ENCODE results near the gene NRN1L. TPM values are rescaled to one million over a fixed set of nuclear protein-coding genes. Genes with fewer than 3 reads are reported as not detected.

Gene NRN1L
- total RNA-seq, 2 donors from 2014 or later: 0.60 to 1.9 TPM

DNA sequence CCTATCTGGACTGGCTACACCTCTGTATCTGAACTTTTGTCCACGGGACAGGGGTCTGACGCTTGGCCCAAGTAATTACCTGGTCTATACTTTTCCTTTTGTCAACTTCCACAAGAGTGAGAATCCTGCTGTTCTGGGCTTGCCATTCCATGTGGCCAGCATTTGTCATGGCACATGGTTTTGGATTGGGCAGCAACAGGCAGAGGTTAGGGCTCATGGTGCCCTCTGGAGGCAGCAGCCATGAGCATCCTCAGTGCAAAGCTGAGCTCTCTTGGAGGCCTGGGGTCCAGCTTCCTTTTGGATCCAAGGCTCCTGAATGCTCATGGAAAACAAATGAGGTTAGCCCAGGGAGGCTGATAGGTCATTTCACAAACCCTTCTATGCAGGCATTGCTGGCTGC lies 19.4 kb upstream of the NRN1L start:
- no peak for DNase-seq
- peaks cover 6% of the 10 kb centered on the region for H3K4me1 Mint-ChIP-seq (ENCODE audit: low read depth)
- H3K27ac Mint-ChIP-seq: no peak overlapping the region
- H3K9me3 Mint-ChIP-seq: no peaks in the 10 kb centered on the region
- H3K4me3 Mint-ChIP-seq: no peak overlapping the region
- peaks cover 0 to 8% of the 10 kb centered on the region in 2 donors for H3K36me3 Mint-ChIP-seq (ENCODE audit: insufficient read depth in 2 of 2)
- no peak for ATAC-seq (replicated peaks in 1 of 2)
- H3K27me3 Mint-ChIP-seq (ENCODE audit: low read depth): no peaks in the 10 kb centered on the region

DNA sequence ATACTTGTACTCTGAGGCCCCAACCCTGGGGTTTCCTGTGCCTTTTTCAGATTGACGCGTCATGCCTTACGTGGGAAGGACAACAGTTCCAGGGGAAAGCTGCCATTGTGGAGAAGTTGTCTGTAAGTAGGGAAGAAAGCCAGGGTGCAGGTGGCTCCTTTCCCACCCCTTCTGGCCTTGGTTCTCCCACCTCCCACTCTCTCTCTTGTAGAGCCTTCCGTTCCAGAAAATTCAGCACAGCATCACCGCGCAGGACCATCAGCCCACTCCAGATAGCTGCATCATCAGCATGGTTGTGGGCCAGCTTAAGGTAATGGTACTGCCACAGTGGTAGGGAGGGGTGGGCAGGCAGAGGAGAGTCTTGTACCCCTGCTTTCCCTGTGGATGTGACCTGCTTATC lies 16.4 kb upstream of the NRN1L start:
- Mint-ChIP-seq H3K36me3 (ENCODE audit: insufficient read depth in 2 of 2) (peaks cover 0 to 13% of the 10 kb centered on the region in 2 donors), H3K27me3 (ENCODE audit: low read depth) (no peaks in the 10 kb centered on the region), H3K27ac (no peak overlapping the region), H3K4me3 (no peak overlapping the region), H3K9me3 (no peaks in the 10 kb centered on the region), H3K4me1 (ENCODE audit: low read depth) (peaks cover 7% of the 10 kb centered on the region)
- ATAC-seq (replicated peaks in 1 of 2) (no peak), DNase-seq (no peak)

- Mint-ChIP-seq H3K27ac (peak overlapping the region; percentile 54), H3K4me3 (no peak overlapping the region), H3K9me3 (no peaks in the 10 kb centered on the region), H3K27me3 (ENCODE audit: low read depth) (no peaks in the 10 kb centered on the region), H3K4me1 (ENCODE audit: low read depth) (peaks cover 19% of the 10 kb centered on the region), H3K36me3 (ENCODE audit: insufficient read depth in 2 of 2) (peaks cover 2 to 15% of the 10 kb centered on the region in 2 donors)
- no peak for ATAC-seq (replicated peaks in 1 of 2)
- DNase-seq: no peak
Measured at GRCh38 chr16:67869653-67870052, 15.0 kb upstream of the NRN1L start.

GRCh38 chr16:67871256-67871655 lies 13.4 kb upstream of the NRN1L start:
- Mint-ChIP-seq H3K36me3 (ENCODE audit: insufficient read depth in 2 of 2) (peaks cover 2 to 18% of the 10 kb centered on the region in 2 donors), H3K9me3 (no peaks in the 10 kb centered on the region), H3K4me3 (no peak overlapping the region), H3K27ac (peak overlapping the region; percentile 35), H3K27me3 (ENCODE audit: low read depth) (no peaks in the 10 kb centered on the region), H3K4me1 (ENCODE audit: low read depth) (peaks cover 32% of the 10 kb centered on the region)
- DNase-seq (no peak), ATAC-seq (replicated peaks in 1 of 2) (no peak)

GRCh38 chr16:67872131-67872630 lies 12.5 kb upstream of the NRN1L start:
- ATAC-seq (replicated peaks in 1 of 2): no peak
- H3K36me3 Mint-ChIP-seq (ENCODE audit: insufficient read depth in 2 of 2): peaks cover 2 to 15% of the 10 kb centered on the region in 2 donors

GRCh38 chr16:67872631-67873434 lies 11.9 kb upstream of the NRN1L start, which contains the start of gene EDC4:
EDC4 (plus strand) TSS chr16:67873052; CDS start chr16:67873262, 210 bp downstream.
- H3K4me3 Mint-ChIP-seq: peak within 1 kb of the TSS; percentile 92 to 93
- H3K27ac Mint-ChIP-seq: peak within 1 kb of the TSS; percentile 80
- no peaks in the 10 kb centered on the region for H3K9me3 Mint-ChIP-seq
- peak; percentile 92 to 95 for DNase-seq
- H3K36me3 Mint-ChIP-seq (ENCODE audit: insufficient read depth in 2 of 2): peaks cover 2 to 15% of the 10 kb centered on the region in 2 donors
- ATAC-seq (replicated peaks in 1 of 2): peak; percentile 94 to 96
- peaks cover 32% of the 10 kb centered on the region for H3K4me1 Mint-ChIP-seq (ENCODE audit: low read depth)
- H3K27me3 Mint-ChIP-seq (ENCODE audit: low read depth): no peaks in the 10 kb centered on the region

More at GRCh38 chr16:67872131-67872630, 12.5 kb upstream of the NRN1L start:
- peak overlapping the region; percentile 92 to 93 for H3K4me3 Mint-ChIP-seq
- no peaks in the 10 kb centered on the region for H3K27me3 Mint-ChIP-seq (ENCODE audit: low read depth)
- no peaks in the 10 kb centered on the region for H3K9me3 Mint-ChIP-seq
- peak overlapping the region; percentile 49 for H3K27ac Mint-ChIP-seq
- no peak for DNase-seq
- peaks cover 32% of the 10 kb centered on the region for H3K4me1 Mint-ChIP-seq (ENCODE audit: low read depth)

DNA sequence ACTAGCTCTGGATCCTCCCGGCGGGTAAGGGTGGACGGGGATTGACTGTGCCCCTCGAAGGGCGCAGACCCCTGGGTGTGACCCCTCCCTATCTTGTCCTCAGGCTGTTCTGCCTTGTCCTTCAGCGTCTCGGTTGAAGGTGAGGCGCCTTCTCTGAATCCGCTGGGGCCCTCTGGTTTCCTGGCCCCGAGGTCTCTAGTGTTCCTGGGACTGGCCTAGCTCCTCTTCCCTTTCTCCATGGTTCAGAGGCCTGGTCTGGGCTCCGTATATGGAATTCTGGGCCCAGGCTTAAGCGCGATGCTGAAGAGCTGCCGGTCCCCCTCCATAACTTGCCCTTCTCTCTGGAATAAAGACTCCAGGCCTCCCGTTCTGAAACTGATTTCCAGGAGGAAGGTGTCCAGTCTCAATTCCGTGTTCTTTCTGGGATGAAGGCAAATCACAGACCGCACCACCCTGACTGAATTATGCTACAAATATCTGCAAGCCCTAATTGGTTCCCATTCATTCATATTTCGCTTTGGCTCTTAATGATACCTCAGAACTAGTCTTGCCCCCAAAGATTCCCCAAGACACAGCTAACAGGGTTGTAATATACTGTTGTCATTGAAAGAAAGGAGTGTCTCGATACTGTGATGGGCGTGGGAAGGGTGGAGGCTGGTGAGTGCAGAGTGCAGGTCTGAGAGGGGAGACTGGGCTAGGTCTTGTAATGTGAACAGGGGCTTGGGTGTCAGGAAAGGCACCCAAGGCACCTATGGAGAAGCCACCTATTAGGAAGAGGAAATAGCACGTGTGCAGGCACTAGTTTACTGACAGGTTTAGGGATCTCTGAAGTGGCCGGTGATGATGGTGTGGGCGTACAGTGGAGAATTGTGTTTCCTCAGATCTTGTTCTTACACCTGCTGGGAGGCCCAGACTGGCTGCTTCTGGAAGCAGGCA lies 11.0 kb upstream of the NRN1L start:
- Mint-ChIP-seq H3K9me3 (no peaks in the 10 kb centered on the region), H3K4me1 (ENCODE audit: low read depth) (peaks cover 32% of the 10 kb centered on the region), H3K36me3 (ENCODE audit: insufficient read depth in 2 of 2) (peaks cover 2 to 15% of the 10 kb centered on the region in 2 donors), H3K4me3 (peak overlapping the region; percentile 92 to 93), H3K27ac (peak overlapping the region; percentile 80), H3K27me3 (ENCODE audit: low read depth) (no peaks in the 10 kb centered on the region)
- ATAC-seq (replicated peaks in 1 of 2) (peak in 1 of 2 donors; percentile 3), DNase-seq (no peak)

DNA sequence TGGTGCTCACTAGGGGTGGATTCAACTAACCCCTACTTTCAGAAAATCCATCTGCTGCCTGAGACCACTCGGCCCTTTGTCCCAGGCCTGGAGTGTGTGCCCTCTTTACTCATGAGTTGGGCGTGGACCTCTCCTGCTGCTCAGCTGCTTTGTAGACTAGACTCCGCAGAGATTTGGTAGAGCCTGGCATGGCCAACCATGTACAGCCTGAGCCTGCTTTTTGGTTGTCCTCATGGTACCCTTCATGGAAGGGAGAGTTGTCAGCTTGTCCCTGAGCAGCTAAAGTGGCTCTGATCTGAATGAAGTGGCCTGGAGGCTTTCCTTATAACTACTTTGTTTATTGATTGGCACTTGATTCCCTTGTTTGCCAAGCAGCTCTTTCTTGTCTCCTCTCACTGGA lies 10.3 kb upstream of the NRN1L start:
- no peak for ATAC-seq (replicated peaks in 1 of 2)
- DNase-seq: no peak
- Mint-ChIP-seq H3K4me3 (peak overlapping the region; percentile 92 to 93), H3K9me3 (no peaks in the 10 kb centered on the region), H3K4me1 (ENCODE audit: low read depth) (peaks cover 32% of the 10 kb centered on the region), H3K36me3 (ENCODE audit: insufficient read depth in 2 of 2) (peaks cover 2 to 17% of the 10 kb centered on the region in 2 donors), H3K27ac (peak overlapping the region; percentile 80), H3K27me3 (ENCODE audit: low read depth) (no peaks in the 10 kb centered on the region)

- H3K4me3 Mint-ChIP-seq: no peak overlapping the region
- H3K9me3 Mint-ChIP-seq: no peaks in the 10 kb centered on the region
- no peak overlapping the region for H3K27ac Mint-ChIP-seq
- peaks cover 32% of the 10 kb centered on the region for H3K4me1 Mint-ChIP-seq (ENCODE audit: low read depth)
- peaks cover 7 to 14% of the 10 kb centered on the region in 2 donors for H3K36me3 Mint-ChIP-seq (ENCODE audit: insufficient read depth in 2 of 2)
- DNase-seq (no peak), ATAC-seq (replicated peaks in 1 of 2) (no peak)
- no peaks in the 10 kb centered on the region for H3K27me3 Mint-ChIP-seq (ENCODE audit: low read depth)
Measured at GRCh38 chr16:67877064-67877463, 7.6 kb upstream of the NRN1L start.

GRCh38 chr16:67878232-67878631 lies 6.5 kb upstream of the NRN1L start:
- Mint-ChIP-seq H3K9me3 (no peaks in the 10 kb centered on the region), H3K4me1 (ENCODE audit: low read depth) (peaks cover 26% of the 10 kb centered on the region), H3K4me3 (no peak overlapping the region), H3K27ac (no peak overlapping the region), H3K27me3 (ENCODE audit: low read depth) (no peaks in the 10 kb centered on the region), H3K36me3 (ENCODE audit: insufficient read depth in 2 of 2) (peaks cover 7 to 14% of the 10 kb centered on the region in 2 donors)
- DNase-seq (no peak), ATAC-seq (replicated peaks in 1 of 2) (no peak)

DNA sequence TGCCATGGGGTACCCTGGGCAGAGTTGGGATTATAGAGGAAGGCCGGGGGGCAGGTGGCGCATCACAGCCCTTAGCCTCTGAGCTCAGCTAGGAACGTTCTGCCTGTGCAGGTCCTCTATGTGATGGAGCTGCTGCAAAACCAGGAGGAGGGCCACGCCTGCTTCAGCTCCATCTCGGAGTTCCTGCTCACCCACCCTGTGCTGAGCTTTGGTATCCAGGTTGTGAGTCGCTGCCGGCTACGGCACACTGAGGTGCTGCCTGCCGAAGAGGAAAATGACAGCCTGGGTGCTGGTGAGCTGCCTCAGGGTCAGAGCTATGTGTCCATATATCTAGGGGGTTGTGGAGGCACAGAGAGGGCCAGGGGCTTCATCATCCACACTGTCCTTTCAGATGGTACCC lies 5.8 kb upstream of the NRN1L start:
- Mint-ChIP-seq H3K36me3 (ENCODE audit: insufficient read depth in 2 of 2) (peaks cover 6 to 15% of the 10 kb centered on the region in 2 donors), H3K27ac (no peak overlapping the region), H3K27me3 (ENCODE audit: low read depth) (no peaks in the 10 kb centered on the region), H3K4me1 (ENCODE audit: low read depth) (peaks cover 26% of the 10 kb centered on the region), H3K4me3 (no peak overlapping the region), H3K9me3 (no peaks in the 10 kb centered on the region)
- DNase-seq (no peak), ATAC-seq (replicated peaks in 1 of 2) (no peak)

GRCh38 chr16:67879462-67879861 lies 5.2 kb upstream of the NRN1L start:
- no peaks in the 10 kb centered on the region for H3K9me3 Mint-ChIP-seq
- no peak overlapping the region for H3K27ac Mint-ChIP-seq
- H3K4me1 Mint-ChIP-seq (ENCODE audit: low read depth): peaks cover 20% of the 10 kb centered on the region
- ATAC-seq (replicated peaks in 1 of 2): no peak
- DNase-seq: no peak
- H3K27me3 Mint-ChIP-seq (ENCODE audit: low read depth): no peaks in the 10 kb centered on the region
- H3K36me3 Mint-ChIP-seq (ENCODE audit: insufficient read depth in 2 of 2): peaks cover 6 to 16% of the 10 kb centered on the region in 2 donors
- H3K4me3 Mint-ChIP-seq: no peak overlapping the region

DNA sequence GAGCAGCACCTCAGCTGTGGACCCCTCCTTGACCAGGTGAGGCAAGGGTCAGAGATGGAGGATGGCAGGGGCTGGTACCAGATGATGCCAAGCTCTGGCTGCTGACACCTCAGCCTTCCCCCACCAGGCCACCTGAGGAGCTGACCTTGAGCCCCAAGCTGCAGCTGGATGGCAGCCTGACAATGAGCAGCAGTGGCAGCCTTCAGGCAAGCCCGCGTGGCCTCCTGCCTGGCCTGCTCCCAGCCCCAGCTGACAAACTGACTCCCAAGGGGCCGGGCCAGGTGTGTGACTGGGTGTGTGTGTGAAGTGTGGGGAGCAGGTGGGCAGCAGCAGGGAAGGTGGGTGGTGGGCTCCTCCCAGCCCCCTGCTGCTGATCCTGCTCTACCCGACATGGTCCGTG lies 4.7 kb upstream of the NRN1L start:
- no peak for ATAC-seq (replicated peaks in 1 of 2)
- DNase-seq: no peak
- Mint-ChIP-seq H3K9me3 (no peaks in the 10 kb centered on the region), H3K36me3 (ENCODE audit: insufficient read depth in 2 of 2) (peaks cover 6 to 16% of the 10 kb centered on the region in 2 donors), H3K4me1 (ENCODE audit: low read depth) (peaks cover 15% of the 10 kb centered on the region), H3K27ac (no peak overlapping the region), H3K27me3 (ENCODE audit: low read depth) (no peaks in the 10 kb centered on the region), H3K4me3 (no peak overlapping the region)
